SU-DHL-6 (cell line): ENCODE measurements around the gene MLLT10.

Experiments used
- H2AFZ ChIP-seq: fragments of 200-600 bp; sonication (generic); 2 replicates; pipeline ENCODE4 v1.6.1; 2014; ENCODE audit warnings: low read depth, mild to moderate bottlenecking, moderate library complexity, mixed read lengths, antibody characterized with exemption, low read length; ENCODE audit not compliant: severe bottlenecking
- H3F3A ChIP-seq: fragments of 200-600 bp; shearing (Covaris generic); 2 replicates; pipeline ENCODE4 v1.6.0; 2016; ENCODE audit warnings: antibody characterized with exemption, mild to moderate bottlenecking; ENCODE audit not compliant: insufficient read depth
- H3K27ac ChIP-seq: fragments of 200-600 bp; sonication (generic); 2 replicates; pipeline ENCODE4 v1.5.1; 2016; ENCODE audit warnings: low read depth, mild to moderate bottlenecking, low read length, moderate library complexity, mixed read lengths
- H3K27me3 ChIP-seq: fragments of 200-600 bp; sonication (generic), shearing (Covaris generic); 2 replicates; pipeline ENCODE4 v1.6.0; 2014; ENCODE audit warnings: mild to moderate bottlenecking, low read length
- H3K36me3 ChIP-seq: fragments of 200-600 bp; sonication (generic); 2 replicates; pipeline ENCODE4 v1.6.1; 2014; ENCODE audit warnings: mild to moderate bottlenecking, low read length, mixed read lengths
- H3K4me2 ChIP-seq: fragments of 300-600, 200-600 bp; shearing (Covaris generic), sonication (generic); 2 replicates; pipeline ENCODE4 v1.6.0; 2014; ENCODE audit warnings: low read length, low read depth, mild to moderate bottlenecking; ENCODE audit not compliant: poor library complexity, severe bottlenecking
- H3K4me3 ChIP-seq: fragments of 200-600 bp; sonication (generic); 2 replicates; pipeline ENCODE4 v1.5.1; 2014; ENCODE audit warnings: antibody characterized with exemption, low read length, mild to moderate bottlenecking, mixed read lengths; ENCODE audit not compliant: insufficient read depth, poor library complexity, severe bottlenecking
- H3K79me2 ChIP-seq: fragments of 200-600 bp; sonication (generic); 2 replicates; pipeline ENCODE4 v1.6.1; 2014; ENCODE audit warnings: mild to moderate bottlenecking, low read length, moderate library complexity; ENCODE audit not compliant: insufficient read depth
- H3K9ac ChIP-seq: fragments of 200-600 bp; sonication (generic); 2 replicates; pipeline ENCODE4 v1.7.0; 2014; ENCODE audit warnings: mild to moderate bottlenecking, low read length
- H3K9me2 ChIP-seq: fragments of 200-600 bp; sonication (generic); replicated peaks from 2 replicates; pipeline ENCODE4 v1.6.1; 2014; ENCODE audit warnings: low read length; ENCODE audit not compliant: insufficient read depth
- H3K9me3 ChIP-seq: fragments of 200-600 bp; sonication (generic); 2 replicates; pipeline ENCODE4 v1.6.1; 2014; ENCODE audit warnings: low read length, mixed read lengths; ENCODE audit not compliant: insufficient read depth
- H4K20me1 ChIP-seq: fragments of 200-600 bp; sonication (generic); 2 replicates; pipeline ENCODE4 v1.6.1; 2014; ENCODE audit warnings: low read depth, mild to moderate bottlenecking, antibody characterized with exemption, low read length, moderate library complexity, mixed read lengths
- EZH2phosphoT487 ChIP-seq: fragments of 200-600 bp; sonication (generic), shearing (Covaris generic); conservative IDR thresholded peaks from 2 replicates; pipeline ENCODE4 v1.6.1; 2018; ENCODE audit warnings: mild to moderate bottlenecking, antibody characterized with exemption, low read length, moderate library complexity, mixed read lengths
- TF ChIP-seq, protein P1 (sequence below): fragments of 200-600 bp; sonication (generic); IDR thresholded peaks from one replicate; pipeline ENCODE4 v1.5.1; 2017; ENCODE audit warnings: antibody characterized with exemption, mild to moderate bottlenecking, low read length, moderate library complexity; ENCODE audit not compliant: insufficient read depth, poor library complexity, severe bottlenecking

The MLLT10 gene

GRCh38 chr10:21693418-21693817 is 159.4 kb downstream of the MLLT10 start:
- no peak overlapping the region for H3K9ac ChIP-seq
- no peak overlapping the region for H2AFZ ChIP-seq
- H3K9me2 ChIP-seq, result no peaks in the 10 kb centered on the region
- no peaks in the 10 kb centered on the region for H3F3A ChIP-seq
- H3K4me3 ChIP-seq, result no peak overlapping the region
- H4K20me1 ChIP-seq, result no peaks in the 10 kb centered on the region
- TF ChIP-seq, protein P1, sequence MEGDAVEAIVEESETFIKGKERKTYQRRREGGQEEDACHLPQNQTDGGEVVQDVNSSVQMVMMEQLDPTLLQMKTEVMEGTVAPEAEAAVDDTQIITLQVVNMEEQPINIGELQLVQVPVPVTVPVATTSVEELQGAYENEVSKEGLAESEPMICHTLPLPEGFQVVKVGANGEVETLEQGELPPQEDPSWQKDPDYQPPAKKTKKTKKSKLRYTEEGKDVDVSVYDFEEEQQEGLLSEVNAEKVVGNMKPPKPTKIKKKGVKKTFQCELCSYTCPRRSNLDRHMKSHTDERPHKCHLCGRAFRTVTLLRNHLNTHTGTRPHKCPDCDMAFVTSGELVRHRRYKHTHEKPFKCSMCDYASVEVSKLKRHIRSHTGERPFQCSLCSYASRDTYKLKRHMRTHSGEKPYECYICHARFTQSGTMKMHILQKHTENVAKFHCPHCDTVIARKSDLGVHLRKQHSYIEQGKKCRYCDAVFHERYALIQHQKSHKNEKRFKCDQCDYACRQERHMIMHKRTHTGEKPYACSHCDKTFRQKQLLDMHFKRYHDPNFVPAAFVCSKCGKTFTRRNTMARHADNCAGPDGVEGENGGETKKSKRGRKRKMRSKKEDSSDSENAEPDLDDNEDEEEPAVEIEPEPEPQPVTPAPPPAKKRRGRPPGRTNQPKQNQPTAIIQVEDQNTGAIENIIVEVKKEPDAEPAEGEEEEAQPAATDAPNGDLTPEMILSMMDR, result no peak
- TF ChIP-seq EZH2phosphoT487, result no peak
- 0 out of 2 replicates have a peak, but pooled peaks cover 4% of the 10 kb centered on the region for H3K79me2 ChIP-seq
- H3K27me3 ChIP-seq, result no peaks in the 10 kb centered on the region
- H3K36me3 ChIP-seq, result peaks cover 5% of the 10 kb centered on the region; the same call in 1 of the 2 replicates
- H3K27ac ChIP-seq, result no peak overlapping the region
- H3K9me3 ChIP-seq, result no peaks in the 10 kb centered on the region
- H3K4me2 ChIP-seq, result no peak overlapping the region

DNA sequence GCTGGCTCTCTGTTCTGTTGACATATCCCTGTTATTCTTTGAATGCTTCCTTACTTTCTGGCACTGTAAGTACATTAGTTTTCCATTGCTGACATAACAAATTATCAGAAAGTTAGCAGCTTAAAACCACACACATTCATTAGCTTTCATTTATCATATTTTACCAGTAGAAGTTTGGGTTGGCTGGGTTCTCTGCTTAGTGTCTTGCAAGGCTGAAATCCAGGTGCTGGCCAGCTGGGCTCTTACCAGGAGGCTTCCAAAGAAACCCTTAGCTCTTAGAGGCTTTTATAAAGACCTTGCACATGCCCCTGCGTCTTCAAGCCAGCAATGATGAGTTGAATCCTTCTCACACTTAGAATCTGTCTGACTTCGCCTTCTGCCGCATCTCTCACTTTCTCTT is 160.6 kb downstream of the MLLT10 start:
- no peak for TF ChIP-seq EZH2phosphoT487
- TF ChIP-seq, protein P1, result no peak
- Histone ChIP-seq H3K4me2 (no peak overlapping the region), H3K27ac (no peak overlapping the region), H3K9me2 (no peaks in the 10 kb centered on the region), H3K27me3 (no peaks in the 10 kb centered on the region), H3F3A (no peaks in the 10 kb centered on the region), H3K36me3 (peaks cover 12% of the 10 kb centered on the region; the same call in 1 of the 2 replicates), H4K20me1 (no peaks in the 10 kb centered on the region), H3K9ac (no peak overlapping the region), H2AFZ (no peak overlapping the region), H3K4me3 (no peak overlapping the region), H3K9me3 (peaks cover 5% of the 10 kb centered on the region; the same call in 1 of the 2 replicates), H3K79me2 (peaks cover 9% of the 10 kb centered on the region; the same call in 1 of the 2 replicates)

GRCh38 chr10:21696302-21696701 is 162.3 kb downstream of the MLLT10 start:
- Histone ChIP-seq H2AFZ (no peak overlapping the region), H3K79me2 (peaks cover 23% of the 10 kb centered on the region), H3K36me3 (peaks cover 17% of the 10 kb centered on the region)

More at GRCh38 chr10:21696302-21696701, 162.3 kb downstream of the MLLT10 start:
- H3K9me3 ChIP-seq, result peaks cover 18% of the 10 kb centered on the region; the same call in 1 of the 2 replicates
- H3K9ac ChIP-seq, result no peak overlapping the region
- H3K4me2 ChIP-seq, result no peak overlapping the region
- no peaks in the 10 kb centered on the region for H3K9me2 ChIP-seq
- no peak for TF ChIP-seq EZH2phosphoT487
- TF ChIP-seq, protein P1, result no peak
- no peaks in the 10 kb centered on the region for H4K20me1 ChIP-seq
- no peak overlapping the region for H3K27ac ChIP-seq
- H3F3A ChIP-seq, result no peaks in the 10 kb centered on the region
- H3K27me3 ChIP-seq, result no peaks in the 10 kb centered on the region
- H3K4me3 ChIP-seq, result no peak overlapping the region
